IPS DF 4.7 (cell line): ENCODE measurements around the gene RYR2.

Experiments
- DNase-seq: peaks from one replicate; pipeline ENCODE4 v3.0.0-alpha.2; 2013; ENCODE audit warnings: low spot score; ENCODE audit errors: extremely low read depth

Gene RYR2

DNA sequence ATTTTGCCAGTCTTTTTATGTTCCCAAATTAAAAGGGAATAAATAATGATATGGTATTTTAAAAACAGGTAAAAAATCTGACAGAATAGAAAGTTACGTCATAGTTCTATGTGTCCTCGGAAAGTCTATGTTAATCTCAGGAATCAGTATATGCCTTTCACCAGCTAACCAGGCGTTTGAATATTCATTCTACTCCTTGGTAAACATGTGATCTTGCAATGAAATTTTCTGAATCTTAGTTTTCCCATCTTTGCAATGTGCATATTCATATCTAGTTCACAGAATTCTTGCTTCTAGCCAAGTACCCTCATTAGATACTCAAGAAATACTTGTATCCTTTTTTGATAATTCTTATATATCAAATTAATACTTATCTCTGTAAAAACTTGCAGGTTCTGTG is 669.3 kb downstream of the RYR2 start:
- no peak for DNase-seq

DNA sequence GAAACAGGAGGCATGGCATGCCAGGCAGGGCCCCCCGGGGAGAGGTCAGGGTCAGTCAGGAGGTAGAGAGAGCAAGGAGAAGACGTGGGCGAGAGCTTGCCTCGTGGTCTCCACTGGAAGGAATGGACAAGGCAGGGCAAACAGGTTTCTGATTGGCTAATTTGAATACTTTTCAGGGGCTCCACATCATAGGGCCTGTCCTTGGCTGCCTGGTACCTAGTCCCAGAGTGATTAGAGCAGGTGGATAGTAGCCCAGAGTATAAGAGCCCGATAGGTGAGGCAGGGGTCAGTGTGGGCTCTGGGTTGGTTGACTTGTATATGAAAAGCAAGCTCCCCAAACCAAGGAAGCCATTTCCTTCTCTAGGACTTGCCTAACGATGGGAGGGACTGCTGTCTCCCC is 670.1 kb downstream of the RYR2 start:
- DNase-seq: no peak

DNA sequence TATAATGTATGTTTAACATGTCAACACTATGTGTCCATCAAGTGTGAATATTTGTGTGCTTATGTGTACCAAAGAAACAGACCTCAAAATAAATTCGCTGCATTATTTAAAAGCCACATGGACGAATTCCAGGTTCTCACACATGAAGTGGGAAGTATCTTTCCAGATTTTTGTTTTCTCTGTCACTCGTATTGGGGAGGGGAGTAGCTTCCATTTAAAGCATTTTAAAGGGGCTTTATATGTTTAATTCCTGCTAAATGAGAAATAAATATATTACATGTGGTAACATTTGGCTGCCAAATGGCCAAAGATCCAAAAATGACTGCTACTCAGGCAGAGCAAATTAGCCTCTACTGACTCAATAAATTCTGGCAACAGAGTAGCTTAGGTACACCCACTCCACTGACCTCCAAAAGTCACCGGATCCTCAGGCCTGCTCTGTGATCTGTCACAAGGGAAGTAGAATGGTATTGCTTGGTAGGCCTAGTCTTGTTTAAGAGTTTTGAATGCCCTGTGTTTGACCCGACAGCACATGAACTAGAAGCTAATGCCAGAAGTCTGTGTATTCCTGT is 670.7 kb downstream of the RYR2 start:
- no peak for DNase-seq

DNA sequence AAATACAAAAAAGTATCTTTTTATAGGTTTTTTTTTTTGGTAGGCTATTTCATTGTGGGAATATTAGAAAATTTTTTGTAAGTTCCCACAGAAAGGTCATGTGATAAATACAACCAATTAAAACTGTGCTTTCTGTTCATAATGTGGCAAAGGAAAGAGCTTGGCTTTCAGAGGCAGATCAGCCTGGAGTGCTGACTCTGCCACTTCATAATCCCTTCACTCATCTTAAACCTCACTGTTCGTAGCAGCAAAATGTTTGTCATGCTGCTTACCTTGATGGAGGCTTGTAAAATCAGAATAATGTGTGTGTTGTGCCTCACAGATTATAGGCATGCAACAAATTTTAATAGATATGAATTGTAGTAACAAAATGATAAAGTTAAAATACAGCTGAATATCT is 671.9 kb downstream of the RYR2 start:
- DNase-seq: no peak

DNA sequence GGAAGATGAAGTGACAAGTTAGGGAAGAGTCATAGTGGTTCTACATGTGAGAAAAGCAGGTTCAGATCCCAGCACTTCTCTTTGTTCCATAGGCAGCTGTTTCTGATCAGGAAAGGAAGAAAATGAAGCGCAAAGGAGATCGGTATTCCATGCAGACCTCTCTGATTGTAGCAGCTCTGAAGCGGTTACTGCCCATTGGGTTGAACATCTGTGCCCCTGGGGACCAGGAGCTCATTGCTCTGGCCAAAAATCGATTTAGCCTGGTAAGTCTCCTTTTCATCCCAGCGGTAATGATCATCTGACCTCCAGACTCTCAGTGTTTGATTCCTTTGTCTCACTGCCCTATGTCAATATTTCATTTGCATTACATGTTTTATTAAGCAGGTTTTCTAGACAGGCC is 675.1 kb downstream of the RYR2 start:
- no peak for DNase-seq

DNA sequence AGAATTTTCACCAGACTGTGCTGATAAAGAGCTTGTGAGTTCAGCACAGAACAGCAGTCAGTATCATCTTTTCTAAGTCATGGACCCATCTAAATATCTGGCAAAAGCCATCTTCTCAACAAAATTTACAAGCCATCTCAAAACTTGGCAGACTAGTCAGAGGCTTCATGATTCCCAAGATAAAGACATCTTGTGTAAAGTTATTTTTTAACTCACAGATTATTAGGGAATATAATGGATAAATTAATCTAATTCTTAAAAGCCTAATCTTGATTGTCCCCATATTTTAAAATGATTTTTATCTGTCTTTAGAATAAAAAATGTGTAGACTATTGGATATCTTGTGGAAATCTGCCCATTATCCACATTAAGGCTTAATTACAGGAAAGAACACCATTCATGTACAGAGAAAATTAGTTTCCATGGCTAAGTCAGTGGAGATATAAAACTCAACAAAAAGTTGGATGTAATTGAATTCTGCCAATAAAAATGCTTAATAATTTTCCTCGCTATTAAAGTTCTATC is 688.9 kb downstream of the RYR2 start:
- DNase-seq: no peak

DNA sequence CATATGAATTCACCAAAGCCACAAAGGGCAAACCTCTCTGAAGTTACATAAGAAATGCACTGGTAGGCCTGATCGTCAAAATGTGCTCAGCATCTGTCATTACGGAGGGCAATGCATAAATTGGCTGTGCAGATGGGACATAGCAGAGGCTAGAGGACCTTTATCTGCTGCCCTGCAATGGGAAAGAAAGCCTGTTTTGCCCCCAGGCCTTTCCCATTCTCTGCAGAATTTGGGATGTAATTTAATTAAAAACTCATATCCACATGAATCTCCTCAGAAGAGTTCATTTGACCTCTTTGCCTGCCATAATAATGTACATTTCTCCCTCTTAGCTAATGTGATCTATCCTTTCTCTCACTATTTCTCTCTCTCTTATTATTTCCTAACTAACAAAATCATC is 690.7 kb downstream of the RYR2 start:
- DNase-seq: no peak

DNA sequence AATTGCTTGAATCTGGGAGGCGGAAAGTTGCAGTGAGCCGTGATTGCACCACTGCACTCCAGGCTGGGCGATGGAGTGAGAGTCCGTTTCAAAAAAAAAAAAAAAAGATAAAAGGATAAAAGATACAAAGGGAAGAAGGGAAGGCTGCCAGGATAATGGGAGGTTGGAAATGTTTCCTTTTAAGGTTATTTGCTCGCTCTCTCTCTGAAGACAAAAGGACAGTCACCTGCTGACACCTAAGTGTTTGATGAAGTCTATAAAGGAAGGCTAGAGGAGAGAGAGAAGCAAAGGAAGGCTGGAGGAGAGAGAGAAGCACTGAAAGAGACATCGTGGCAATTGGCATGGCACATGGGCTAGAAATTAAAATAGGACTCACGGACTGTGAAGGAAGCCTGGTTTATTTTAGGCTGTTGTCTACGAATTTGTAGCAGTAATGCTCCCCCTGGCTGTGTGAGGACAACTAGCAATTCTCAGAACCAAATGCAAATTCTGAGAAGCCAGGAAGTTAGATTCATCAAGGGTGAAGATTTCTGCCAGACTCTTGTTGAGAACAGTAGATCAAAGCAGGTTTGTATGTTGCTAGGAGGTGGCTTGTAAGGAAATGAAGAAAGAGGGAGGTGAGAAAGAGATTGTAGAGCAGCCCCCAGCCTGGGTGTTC is 694.5 kb downstream of the RYR2 start:
- DNase-seq: peak; percentile 22

DNA sequence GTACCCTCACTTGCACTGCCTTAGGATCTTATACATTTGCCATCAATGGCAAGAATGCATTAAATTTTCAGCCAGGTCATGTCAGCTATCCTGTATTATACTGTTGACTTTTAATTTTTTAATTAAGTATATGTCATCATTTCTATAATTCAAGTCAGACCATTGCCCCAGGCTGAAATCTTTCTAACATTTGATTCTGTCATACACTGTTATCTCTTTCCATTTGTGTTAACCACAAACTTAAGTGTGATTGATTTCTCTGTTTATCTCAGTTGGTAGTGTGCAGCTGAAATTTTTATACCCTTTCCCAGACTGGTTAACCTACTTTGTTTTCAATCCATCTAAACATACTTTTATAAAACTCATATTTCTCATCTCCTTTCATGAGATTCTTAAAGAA is 695.5 kb downstream of the RYR2 start:
- no peak for DNase-seq

DNA sequence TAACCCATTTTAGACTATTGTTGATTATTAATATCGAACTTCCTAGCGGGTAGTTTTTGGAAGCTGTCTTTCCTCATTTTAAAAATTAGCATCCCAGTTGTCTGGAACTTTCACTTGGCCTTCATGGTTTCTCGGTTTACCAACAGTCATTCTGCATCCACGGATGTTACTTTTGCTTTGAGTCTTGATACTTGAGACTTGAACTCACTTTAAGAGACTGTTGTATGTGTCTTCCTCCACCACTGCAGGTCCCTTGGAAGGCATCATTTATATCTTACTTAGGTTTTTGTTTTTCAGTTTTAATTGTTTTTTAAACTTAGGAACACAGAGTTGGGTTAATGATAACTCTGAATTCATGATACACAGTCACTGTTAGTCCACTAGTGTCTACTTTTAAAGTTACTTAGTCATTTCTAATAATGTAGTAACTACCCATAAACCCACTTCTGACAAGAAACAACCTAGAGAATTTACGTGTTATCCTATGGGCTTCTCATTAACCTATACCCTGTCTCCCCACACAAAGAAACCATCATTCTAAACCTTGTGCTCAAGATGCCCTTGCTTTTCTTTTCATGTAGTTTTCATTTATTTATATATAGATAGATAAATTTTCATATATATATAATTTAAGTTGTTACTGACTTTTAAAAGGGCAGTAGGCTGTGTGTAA is 696.1 kb downstream of the RYR2 start:
- DNase-seq: no peak

DNA sequence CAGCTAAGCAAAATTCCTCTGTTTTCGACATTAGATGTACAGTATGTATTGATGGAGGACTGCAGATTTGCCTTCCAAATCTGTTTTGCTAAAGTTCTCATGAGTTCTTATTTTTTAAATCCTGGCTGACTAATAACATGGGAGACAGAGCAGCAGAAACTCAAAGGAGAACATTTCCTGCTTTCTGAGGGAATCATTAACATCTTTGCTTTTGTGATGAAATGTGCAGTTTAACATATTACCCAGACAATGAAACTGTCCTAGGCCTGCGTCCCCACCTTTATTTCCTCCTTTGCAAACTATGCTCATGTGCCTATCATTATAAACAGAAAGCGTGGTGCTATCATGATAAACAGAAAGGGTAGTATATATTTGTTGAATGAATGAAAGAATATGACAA is 698.9 kb downstream of the RYR2 start:
- DNase-seq: no peak

DNA sequence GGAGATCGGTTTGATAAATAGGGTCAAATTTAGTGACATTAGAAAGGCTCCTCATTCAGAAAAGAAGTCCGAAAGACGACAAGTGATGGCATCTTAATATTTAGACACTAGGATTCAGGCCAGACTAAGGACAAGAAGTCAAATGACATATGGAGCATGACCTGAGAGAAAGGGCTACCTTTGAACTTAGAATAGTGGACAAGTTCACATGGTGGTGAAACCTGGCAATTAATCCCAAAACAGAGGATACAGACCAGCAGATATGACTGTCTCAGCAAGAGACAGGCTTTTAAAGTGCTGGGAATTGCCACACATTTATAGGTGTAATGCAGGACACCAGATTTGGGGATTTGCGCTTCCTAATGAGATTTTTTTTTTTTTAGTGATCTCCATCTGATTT is 703.6 kb downstream of the RYR2 start:
- DNase-seq: no peak

DNA sequence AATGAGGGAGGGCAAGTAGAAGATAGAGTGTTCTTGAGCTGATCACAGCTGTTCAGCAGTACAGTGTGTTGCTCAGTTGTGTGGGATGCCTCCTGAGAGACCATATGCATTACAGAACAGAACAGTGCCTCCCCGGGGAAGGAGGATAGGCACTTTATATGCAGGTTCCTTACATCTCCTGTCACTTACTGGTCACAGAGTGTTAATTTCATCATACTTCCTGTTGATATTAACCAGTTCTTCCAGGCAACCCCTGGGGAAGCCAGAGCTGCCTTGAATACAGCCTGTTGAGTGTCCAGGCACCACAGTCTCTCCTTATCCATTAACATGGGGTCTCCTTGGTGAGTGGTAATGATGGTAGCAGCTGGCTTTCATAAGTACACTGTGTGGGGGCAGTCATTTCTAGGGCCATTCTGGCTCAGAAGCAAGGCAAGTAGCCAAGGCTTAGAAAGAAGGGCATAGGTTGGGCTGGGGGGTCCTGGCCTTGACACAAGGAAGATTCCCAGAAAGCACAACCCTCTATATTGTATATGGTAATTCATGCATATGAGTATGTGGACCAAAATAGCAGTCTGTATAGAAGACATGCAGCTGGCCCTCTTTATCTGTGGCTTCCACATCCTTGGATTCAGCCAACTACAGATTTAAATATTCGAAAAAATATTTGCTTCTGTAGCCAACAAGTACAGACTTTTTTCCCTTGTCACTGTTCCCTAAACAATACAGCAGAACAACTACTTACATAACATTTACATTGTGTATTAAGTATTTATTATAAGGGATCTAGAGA is 706.4 kb downstream of the RYR2 start:
- no peak for DNase-seq

DNA sequence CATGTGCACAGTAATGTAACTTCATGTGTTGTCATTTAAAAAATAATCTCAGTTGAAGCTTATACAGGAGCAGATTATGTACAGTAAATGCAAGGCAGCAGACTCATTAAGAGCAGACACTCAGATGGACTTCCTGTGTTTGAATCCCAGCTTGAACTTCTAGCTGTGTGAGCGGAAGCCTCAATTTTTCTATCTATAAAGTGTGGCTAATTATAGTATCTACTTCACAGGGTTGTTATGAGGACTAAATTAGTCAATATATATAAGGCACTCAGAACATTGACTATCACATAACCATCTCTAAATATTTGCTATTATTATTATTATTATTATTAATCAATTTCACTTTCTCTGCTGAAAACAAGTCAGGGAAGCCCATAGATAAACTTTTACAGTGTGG is 707.1 kb downstream of the RYR2 start:
- DNase-seq: no peak

DNA sequence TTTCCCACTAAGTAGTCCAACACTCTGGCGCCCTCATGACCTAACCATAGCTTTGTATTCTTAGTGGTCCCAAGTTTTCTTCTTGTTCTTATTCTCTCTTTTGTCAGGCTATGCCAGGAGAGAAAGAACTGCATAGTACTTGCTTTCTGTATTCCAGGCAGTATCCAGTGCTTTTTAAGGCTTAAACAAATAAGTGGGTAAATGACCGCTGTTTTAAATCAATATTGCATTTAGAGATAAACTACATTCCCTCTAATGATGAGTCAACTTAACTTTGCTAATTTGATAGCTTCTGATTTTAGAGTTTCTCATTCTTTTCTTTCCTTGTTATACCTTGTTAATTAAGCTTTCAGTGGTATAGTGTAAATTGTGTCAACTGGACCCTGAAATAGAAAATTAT is 709.1 kb downstream of the RYR2 start:
- no peak for DNase-seq

DNA sequence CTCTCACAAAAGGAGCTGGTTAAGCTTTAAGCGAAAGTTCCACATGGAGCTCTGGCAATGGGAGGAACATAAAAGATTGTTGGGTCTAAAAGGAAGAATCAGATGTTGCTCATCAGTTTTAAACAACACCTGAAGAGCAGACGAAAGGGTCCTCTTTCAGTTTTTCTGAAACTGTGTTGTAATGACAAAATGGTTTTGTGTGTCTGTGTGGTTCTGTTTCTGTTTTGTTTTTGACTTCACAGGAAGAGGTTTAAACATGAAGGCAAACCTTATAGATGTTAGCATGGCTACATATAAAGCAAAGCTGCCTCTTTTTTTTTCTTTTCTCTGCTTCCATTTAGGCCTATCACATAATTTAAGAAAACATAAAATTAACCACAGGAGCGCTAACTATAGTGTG is 712.6 kb downstream of the RYR2 start:
- no peak for DNase-seq

DNA sequence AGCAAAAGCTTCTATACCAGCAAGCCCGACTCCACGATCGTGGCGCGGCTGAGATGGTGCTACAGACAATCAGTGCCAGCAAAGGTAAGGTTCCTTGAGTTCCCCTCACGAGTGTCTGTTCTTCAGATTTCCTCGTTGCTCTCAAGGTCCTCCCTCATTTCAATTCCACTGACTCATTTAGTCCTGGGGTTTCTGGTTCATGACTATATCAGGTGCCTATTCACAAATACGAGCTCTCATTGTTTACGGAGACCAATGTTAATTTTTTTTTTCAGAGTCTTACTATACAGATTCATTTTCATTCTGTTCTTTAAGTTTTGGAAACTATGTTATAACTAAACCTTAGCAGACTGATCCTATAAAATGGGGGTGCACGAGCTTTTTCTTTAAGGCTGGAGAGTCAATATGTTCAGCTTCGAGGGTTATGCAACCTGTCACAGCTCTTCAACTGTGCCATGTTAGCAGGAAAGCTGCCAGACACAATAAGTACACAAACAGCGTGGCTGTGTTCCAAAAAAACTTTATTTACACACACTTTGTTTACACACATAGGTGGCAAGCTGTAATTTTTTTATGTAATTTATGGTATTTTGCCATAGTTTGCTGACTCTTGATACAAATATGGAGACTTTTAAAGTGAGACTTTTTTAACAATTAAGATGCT is 714.5 kb downstream of the RYR2 start:
- no peak for DNase-seq

DNA sequence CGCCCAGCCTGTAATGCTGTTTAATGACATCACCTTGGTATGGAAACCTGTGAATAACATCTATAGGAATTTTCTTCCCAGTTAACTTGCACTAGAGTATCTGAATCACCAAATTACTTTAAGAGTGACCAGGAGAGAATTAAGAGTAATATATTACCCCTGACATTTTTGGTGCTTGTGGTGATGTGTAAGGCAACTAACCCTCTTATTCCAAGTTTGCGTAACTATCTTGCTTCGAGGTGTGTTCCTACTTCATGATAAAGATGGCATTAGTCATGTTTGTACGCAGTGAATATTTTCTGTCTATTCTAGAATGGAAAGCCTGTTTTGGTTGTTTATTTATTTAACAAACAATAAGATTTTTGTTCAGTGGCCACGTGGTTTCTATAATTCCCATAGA is 717.4 kb downstream of the RYR2 start:
- DNase-seq: no peak

DNA sequence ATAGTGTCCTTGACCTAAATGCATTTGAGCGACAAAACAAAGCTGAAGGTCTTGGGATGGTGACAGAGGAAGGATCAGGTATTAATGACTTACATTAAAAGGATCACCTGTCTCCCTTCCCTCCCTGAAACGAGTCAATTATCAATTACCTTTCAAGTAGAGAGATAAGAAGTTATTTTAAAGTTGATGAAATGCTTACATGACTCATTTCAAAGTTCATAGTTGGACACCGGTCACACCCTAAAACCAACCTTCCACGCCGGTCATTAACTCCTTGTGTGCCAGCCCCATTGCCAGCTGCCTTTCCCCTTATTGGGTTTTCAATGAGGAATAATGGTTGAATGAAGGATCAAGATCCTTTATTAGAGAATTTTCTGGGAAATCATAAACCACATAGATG is 719.0 kb downstream of the RYR2 start:
- no peak for DNase-seq

DNA sequence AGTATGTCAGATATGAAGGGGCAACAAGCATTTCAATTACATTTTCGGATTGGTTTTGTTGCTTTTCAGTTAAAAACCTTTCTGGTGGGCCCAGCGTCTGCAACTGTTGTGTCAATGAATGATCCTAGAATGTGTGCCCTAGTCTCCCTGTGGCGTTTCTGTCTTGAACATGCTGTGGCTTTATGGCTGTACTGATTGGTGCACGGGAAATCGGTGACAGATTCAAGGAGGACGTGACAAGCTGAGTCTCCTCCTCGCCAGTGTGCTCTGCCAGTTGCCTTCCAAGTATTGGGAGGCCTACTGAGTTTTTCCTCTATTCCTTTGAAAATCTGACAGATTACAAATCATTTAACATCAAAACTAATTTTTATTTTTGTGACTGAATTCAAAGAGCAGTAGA is 721.2 kb downstream of the RYR2 start:
- DNase-seq: no peak

DNA sequence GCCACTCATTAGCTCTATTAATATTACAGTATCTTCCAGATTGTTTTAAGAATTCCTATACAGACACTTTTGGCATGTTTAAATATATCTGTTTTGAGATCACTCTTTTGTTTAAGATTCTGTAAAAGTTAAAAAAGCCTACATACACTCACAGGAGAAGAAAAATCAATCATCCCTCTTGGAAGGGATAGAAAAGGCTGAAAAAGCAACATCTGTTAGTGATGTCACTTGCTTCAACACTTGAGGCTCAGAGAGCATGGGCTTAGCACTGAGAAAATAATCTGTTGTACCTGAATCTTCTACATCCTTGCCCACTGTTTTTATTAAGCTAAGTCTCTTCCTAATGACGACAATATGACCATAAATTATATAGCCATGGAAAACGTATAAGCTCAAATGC is 721.8 kb downstream of the RYR2 start:
- no peak for DNase-seq

DNA sequence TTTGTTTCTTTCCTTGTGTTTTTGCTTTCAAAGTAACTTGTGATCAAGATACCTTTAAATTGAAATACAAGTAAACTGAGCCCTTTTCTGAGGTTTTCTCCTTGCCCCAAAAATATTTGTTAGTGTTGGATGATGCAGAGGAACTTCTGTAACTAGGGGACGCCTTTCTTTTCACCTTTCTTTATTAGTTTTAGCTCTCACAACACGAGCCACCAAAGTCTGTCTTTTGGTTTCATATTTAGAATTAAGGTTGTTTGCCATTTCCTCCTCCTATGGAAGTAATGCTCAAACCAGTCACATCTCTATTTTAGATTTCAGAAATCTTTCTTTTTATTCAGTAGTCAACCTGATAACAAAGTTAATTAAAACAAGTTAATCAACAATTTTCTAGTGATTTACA is 727.9 kb downstream of the RYR2 start:
- no peak for DNase-seq
